ENCODE results near the gene GREB1L. TPM values are rescaled to one million over a fixed set of nuclear protein-coding genes. Genes with fewer than 3 reads are reported as not detected.

The GREB1L gene
- total and polyA plus RNA-seq, 10 of the 15 experiments (the other 5 are each of a cell fraction or from before 2014, with no cell fraction given) = under 0.01 to 0.11 (median 0.03) TPM; not detected in 1

DNA sequence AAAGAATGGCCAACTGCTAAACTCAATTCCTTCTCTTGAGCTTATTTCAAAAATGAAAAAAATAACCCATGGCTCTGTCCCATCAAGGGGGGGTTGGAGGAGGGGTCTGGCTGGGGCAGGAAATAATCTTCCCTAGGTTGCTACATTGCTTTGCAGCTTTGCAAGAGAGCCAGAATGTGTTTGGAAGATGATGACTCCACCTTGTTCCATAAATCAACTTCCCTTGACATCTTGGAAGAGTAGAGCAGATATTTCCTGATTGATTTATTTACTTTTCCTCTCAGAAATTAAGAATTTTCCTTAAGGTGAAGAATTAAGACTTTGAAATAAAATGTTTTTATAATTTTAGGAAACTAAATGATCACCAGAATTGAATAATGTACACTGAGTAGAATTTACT is 317.2 kb downstream of the GREB1L start (continued):
- TF ChIP-seq, protein P1, sequence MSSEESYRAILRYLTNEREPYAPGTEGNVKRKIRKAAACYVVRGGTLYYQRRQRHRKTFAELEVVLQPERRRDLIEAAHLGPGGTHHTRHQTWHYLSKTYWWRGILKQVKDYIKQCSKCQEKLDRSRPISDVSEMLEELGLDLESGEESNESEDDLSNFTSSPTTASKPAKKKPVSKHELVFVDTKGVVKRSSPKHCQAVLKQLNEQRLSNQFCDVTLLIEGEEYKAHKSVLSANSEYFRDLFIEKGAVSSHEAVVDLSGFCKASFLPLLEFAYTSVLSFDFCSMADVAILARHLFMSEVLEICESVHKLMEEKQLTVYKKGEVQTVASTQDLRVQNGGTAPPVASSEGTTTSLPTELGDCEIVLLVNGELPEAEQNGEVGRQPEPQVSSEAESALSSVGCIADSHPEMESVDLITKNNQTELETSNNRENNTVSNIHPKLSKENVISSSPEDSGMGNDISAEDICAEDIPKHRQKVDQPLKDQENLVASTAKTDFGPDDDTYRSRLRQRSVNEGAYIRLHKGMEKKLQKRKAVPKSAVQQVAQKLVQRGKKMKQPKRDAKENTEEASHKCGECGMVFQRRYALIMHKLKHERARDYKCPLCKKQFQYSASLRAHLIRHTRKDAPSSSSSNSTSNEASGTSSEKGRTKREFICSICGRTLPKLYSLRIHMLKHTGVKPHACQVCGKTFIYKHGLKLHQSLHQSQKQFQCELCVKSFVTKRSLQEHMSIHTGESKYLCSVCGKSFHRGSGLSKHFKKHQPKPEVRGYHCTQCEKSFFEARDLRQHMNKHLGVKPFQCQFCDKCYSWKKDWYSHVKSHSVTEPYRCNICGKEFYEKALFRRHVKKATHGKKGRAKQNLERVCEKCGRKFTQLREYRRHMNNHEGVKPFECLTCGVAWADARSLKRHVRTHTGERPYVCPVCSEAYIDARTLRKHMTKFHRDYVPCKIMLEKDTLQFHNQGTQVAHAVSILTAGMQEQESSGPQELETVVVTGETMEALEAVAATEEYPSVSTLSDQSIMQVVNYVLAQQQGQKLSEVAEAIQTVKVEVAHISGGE (CRISPR knock-in tag; IDR thresholded peaks at IDR 0.05) = no peak
- no peak for TF ChIP-seq CBX5 (IDR thresholded peaks at IDR 0.05; ENCODE audit: low read depth)

DNA sequence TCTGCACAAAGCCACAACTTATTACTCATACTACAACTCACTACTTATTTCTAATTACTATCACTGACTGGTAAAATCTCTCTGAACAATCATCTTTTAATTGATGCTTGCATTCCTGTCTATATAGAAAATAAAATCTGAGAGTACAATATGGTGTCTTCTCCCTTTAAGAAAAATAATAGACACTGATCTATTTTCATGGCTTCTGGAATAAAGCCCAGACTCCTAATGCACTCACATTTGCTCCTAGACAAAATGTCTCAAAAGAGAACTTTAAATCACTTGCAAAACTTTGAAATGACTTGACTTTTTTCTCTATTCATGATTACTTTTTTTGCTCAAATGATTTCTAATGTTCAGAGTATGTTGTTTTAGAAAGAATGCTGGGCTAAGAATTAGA is 329.7 kb downstream of the GREB1L start:
- H3K27ac ChIP-seq (ENCODE audit: control insufficient read depth, insufficient read depth) = no peak overlapping the region
- SMC1A ChIA-PET (ENCODE audit: uncharacterized antibody, unreplicated experiment) = no interaction called here
- no peak overlapping the region for H3K4me2 ChIP-seq (ENCODE audit: control insufficient read depth, insufficient read depth)
- H2AFZ ChIP-seq (ENCODE audit: control insufficient read depth, low read depth, low read length) = no peak overlapping the region
- FAIRE-seq (no peak), DNase-seq (ENCODE audit: low read depth, low spot score) (no peak), ATAC-seq (no peak)
- intact Hi-C loops (cut with micrococcal nuclease; ENCODE audit: unreplicated experiment) (no loop called here), in situ Hi-C loops (cut with MboI) (no loop called here)
- BruUV-seq (replicated peaks) = no TSS peak
- no peak overlapping the region for H3K9ac ChIP-seq (ENCODE audit: control insufficient read depth, insufficient read depth, low read length)
- H4K20me1 ChIP-seq (ENCODE audit: control insufficient read depth, insufficient read depth) = no peaks in the 10 kb centered on the region
- H3K36me3 ChIP-seq (ENCODE audit: control insufficient read depth in 2 of 2, insufficient read depth in 2 of 2, low read length in 1 of 2) = peaks cover 1 to 9% of the 10 kb centered on the region in 2 experiments; a peak in 3 of 4 replicates
- H3K27me3 ChIP-seq (replicated peaks in 1 of 2; ENCODE audit: control insufficient read depth in 2 of 2, insufficient read depth in 2 of 2, low read length in 1 of 2) = no peaks in the 10 kb centered on the region
- CTCF ChIA-PET = no interaction called here
- H3K4me3 ChIP-seq = no peak overlapping the region
- no peaks in the 10 kb centered on the region for H3K4me1 ChIP-seq (ENCODE audit: control insufficient read depth, insufficient read depth, low read length)
- POLR2A ChIA-PET = interaction anchor here (0.6 kb wide), 1 partner anchor 40 kb away, joined by 4 read pairs; the partner anchor contains the start of gene SNRPD1
- no peaks in the 10 kb centered on the region for H3K9me3 ChIP-seq (replicated peaks; ENCODE audit: control insufficient read depth, insufficient read depth, low read length)
- H3K79me2 ChIP-seq (ENCODE audit: control insufficient read depth, insufficient read depth, low read length) = no peaks in the 10 kb centered on the region
- RAD21 ChIA-PET (ENCODE audit: unreplicated experiment) = no interaction called here
- TF ChIP-seq MEF2A (IDR thresholded peaks at IDR 0.05; ENCODE audit: insufficient read depth, low read depth, low read length) = no peak
- no peak for TF ChIP-seq SUPT20H (IDR thresholded peaks at IDR 0.05; ENCODE audit: borderline replicate concordance, control insufficient read depth, low read depth, low read length)
- no peak for TF ChIP-seq MTA3 (IDR thresholded peaks at IDR 0.05; ENCODE audit: borderline replicate concordance, low read length)
- no peak for TF ChIP-seq BRCA1 (IDR thresholded peaks at IDR 0.05; ENCODE audit: low read depth, low read length)
- no peak for TF ChIP-seq JUNB (IDR thresholded peaks at IDR 0.05)
- TF ChIP-seq, protein P2, sequence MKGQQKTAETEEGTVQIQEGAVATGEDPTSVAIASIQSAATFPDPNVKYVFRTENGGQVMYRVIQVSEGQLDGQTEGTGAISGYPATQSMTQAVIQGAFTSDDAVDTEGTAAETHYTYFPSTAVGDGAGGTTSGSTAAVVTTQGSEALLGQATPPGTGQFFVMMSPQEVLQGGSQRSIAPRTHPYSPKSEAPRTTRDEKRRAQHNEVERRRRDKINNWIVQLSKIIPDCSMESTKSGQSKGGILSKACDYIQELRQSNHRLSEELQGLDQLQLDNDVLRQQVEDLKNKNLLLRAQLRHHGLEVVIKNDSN (IDR thresholded peaks at IDR 0.05; ENCODE audit: borderline replicate concordance, extremely low read length, insufficient read depth, low read depth, low read length) = no peak
- no peak for TF ChIP-seq EP300 (IDR thresholded peaks at IDR 0.05; ENCODE audit: borderline replicate concordance in 1 of 2, control insufficient read depth in 1 of 2, low read depth in 2 of 2, low read length in 2 of 2)
- TF ChIP-seq, protein P3, sequence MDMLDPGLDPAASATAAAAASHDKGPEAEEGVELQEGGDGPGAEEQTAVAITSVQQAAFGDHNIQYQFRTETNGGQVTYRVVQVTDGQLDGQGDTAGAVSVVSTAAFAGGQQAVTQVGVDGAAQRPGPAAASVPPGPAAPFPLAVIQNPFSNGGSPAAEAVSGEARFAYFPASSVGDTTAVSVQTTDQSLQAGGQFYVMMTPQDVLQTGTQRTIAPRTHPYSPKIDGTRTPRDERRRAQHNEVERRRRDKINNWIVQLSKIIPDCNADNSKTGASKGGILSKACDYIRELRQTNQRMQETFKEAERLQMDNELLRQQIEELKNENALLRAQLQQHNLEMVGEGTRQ (IDR thresholded peaks at IDR 0.05; ENCODE audit: borderline replicate concordance, low read depth, low read length) = no peak
- TF ChIP-seq SMAD1 (IDR thresholded peaks at IDR 0.05; ENCODE audit: low read depth, partially characterized antibody) = no peak
- TF ChIP-seq HDAC6 (IDR thresholded peaks at IDR 0.05; ENCODE audit: unreplicated experiment) = no peak
- no peak for TF ChIP-seq NFIC (IDR thresholded peaks at IDR 0.05; ENCODE audit: low read depth, low read length)
- no peak for TF ChIP-seq RUNX3 (IDR thresholded peaks at IDR 0.05; ENCODE audit: low read length)
- TF ChIP-seq ZNF207 (IDR thresholded peaks at IDR 0.05; ENCODE audit: borderline replicate concordance) = no peak
- no peak for TF ChIP-seq PAX8 (IDR thresholded peaks at IDR 0.05)

All from GM12878 (cell line).